ENCODE measurements around the gene GMPPA. TPM values are rescaled to one million over a fixed set of nuclear protein-coding genes. Genes with fewer than 3 reads are reported as not detected.

GMPPA gene
- total RNA-seq, 1 experiment from 2014 or later, result 47.8 TPM

GRCh38 chr2:219467736-219468075 lies 31.0 kb upstream of the GMPPA start:
- no peak for DNase-seq (ENCODE audit: low read depth)

GRCh38 chr2:219468410-219469185 lies 30.1 kb upstream of the GMPPA start:
- no peak for DNase-seq (ENCODE audit: low read depth)

- peak; percentile 81 for DNase-seq (ENCODE audit: low read depth)
These were observed 29.4 kb upstream of the GMPPA start for GRCh38 chr2:219469186-219469724.

- DNase-seq (ENCODE audit: low read depth), result no peak
These were observed 28.3 kb upstream of the GMPPA start for GRCh38 chr2:219470429-219470828.

- DNase-seq (ENCODE audit: low read depth), result no peak
These were observed 27.0 kb upstream of the GMPPA start for GRCh38 chr2:219471476-219472371.

GRCh38 chr2:219472629-219473187 lies 26.0 kb upstream of the GMPPA start:
- DNase-seq (ENCODE audit: low read depth), result no peak

- DNase-seq (ENCODE audit: low read depth), result no peak
These were observed 25.2 kb upstream of the GMPPA start for GRCh38 chr2:219473511-219473910.

GRCh38 chr2:219474285-219475060 lies 24.2 kb upstream of the GMPPA start:
- no peak for DNase-seq (ENCODE audit: low read depth)

GRCh38 chr2:219475278-219475677 lies 23.4 kb upstream of the GMPPA start:
- no peak for DNase-seq (ENCODE audit: low read depth)

GRCh38 chr2:219475697-219476651 lies 22.7 kb upstream of the GMPPA start:
- DNase-seq (ENCODE audit: low read depth), result peak; percentile 56

- no peak for DNase-seq (ENCODE audit: low read depth)
These were observed 22.0 kb upstream of the GMPPA start for GRCh38 chr2:219476652-219477151.

- DNase-seq (ENCODE audit: low read depth), result no peak
These were observed 21.5 kb upstream of the GMPPA start for GRCh38 chr2:219477179-219477578.

GRCh38 chr2:219477815-219478214 lies 20.9 kb upstream of the GMPPA start:
- no peak for DNase-seq (ENCODE audit: low read depth)

GRCh38 chr2:219478916-219479315 lies 19.8 kb upstream of the GMPPA start:
- no peak for DNase-seq (ENCODE audit: low read depth)

GRCh38 chr2:219480004-219480403 lies 18.7 kb upstream of the GMPPA start:
- no peak for DNase-seq (ENCODE audit: low read depth)

GRCh38 chr2:219482674-219483405 lies 15.9 kb upstream of the GMPPA start:
- no peak for DNase-seq (ENCODE audit: low read depth)

GRCh38 chr2:219483451-219484342 lies 15.0 kb upstream of the GMPPA start:
- DNase-seq (ENCODE audit: low read depth), result no peak
